Measurements from ENCODE around the gene ARFRP1.
"Not testable (repeated sequence)": the region's sequence is repeated elsewhere in the genome, so short reads cannot be mapped to it uniquely, and the experiment has no call there.

The ARFRP1 gene

GRCh38 chr20:63671695-63672094 lies 36.1 kb downstream of the ARFRP1 start:
- DNase-seq: not testable (repeated sequence)

DNA sequence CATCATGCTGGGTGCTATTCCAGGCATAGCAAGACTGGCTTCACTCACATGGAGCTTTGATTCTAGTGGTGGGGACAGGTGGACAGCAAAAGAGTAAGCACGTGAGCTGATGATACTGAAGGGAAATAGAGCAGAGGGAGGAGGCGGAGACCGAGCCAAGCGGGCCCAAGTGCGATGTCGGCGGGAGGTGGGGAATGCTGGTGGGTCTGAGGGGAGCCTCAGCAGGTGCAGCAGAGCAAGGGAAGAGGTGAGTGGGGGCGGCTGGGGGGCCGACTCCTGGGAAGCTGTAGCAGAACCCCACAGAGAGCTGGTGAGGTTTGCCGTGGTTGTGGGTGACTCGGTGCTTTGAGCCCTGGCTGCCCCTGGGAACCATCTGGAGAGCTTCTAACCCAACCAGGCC lies 39.4 kb downstream of the ARFRP1 start:
- no peak for DNase-seq

DNA sequence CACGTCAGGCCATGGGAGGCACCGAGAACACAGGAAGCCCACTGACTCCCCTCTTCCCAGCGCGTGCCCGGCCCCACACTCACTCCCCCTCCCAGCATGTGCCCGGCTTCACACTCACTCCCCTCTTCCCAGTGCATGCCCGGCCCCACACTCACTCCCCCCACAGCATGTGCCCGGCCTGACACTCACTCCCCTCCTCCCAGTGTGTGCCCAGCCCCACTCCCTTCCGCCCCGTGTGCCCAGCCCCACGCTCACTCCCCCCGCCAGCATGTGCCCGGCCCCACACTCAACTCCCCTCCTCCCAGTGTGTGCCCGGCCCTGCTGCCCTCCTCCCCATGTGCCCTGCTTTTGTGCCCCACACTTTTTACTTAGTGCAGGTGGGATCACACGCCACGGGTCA lies 39.9 kb downstream of the ARFRP1 start:
- no peak for DNase-seq

- no peak for DNase-seq
Measured at GRCh38 chr20:63665708-63666107, 42.1 kb downstream of the ARFRP1 start.

- DNase-seq: no peak
Measured at GRCh38 chr20:63664861-63665594, 42.7 kb downstream of the ARFRP1 start.

- no peak for DNase-seq
Measured at GRCh38 chr20:63664143-63664851, 43.5 kb downstream of the ARFRP1 start.

DNA sequence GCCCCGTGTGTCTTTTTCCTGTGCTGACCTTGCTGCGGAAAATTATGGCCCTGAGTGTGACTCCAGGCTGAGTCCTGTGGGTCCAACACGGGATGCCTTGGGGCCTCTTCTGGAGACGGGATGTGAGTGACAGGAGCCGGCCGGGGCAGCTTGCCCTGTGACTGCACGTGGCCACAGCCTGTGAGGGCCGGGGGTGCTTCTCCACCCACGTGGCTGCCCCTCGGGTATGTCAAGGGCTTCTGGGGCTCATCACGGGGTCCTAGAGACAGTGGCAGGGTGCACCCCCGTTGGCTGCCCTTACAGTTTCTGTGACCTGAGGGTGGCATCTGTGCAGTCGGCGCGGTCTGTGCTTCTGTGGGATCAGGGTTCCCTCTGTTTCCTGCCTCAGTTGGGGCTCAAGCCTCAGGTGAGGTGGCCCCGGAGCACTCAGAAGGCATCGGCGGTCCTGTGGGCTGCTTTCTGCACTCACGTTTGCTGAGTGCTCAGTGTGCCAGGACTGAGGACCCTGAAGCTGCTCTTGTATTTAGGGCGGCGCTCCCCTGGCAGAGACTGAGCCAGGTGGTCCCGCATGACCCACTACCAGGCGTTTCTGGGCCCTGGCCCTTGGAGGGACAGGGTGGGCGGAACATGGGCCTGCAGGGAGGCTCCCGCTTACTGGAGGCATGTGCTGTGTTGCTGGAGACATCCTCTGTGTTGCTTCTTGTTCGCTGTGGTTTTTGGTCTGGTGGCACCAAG lies 44.3 kb downstream of the ARFRP1 start:
- no peak for DNase-seq

- no peak for DNase-seq
Measured at GRCh38 chr20:63662813-63663189, 45.0 kb downstream of the ARFRP1 start.

DNA sequence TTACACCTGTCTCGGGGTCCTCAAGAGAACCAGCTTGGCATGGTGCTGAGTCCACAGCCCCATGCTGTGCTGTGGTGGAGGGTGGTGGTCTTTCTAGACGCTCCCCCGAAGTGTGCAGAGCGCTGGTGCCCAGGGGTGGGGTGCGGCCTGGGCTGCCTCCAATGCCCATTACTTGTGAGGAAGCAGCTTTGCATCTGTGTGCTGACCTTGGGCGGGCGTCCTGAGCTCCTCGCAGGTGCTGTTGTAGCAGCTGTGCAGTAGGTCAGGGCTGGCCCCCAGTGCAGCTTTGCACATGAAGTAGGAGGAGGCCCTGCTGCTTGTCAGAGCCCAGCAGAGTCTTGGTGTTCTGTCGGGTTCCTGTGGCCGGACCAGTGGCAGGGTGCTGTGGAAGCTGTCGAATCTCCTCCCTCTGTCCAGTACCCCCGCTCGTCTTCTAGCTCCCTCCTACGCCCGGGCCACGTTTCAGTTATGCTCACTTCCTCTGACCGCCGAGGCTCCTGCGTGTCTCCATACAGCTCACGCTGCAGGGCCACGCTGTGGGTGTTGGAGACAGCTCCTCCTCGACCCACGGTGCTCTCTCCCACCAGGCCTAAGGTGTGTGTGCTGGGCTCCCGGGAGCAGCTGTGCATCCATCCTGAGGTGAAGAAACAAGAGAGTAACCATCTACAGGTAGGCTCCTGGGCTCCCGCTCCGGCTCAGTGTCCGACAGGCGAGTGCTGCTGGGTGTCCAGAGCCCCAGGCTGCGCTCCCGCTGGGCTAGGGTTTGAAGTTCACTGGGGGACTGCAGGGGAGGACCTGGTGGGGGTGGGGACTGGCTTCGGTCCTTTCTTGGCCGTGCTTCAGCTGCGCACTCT lies 45.6 kb downstream of the ARFRP1 start:
- no peak for DNase-seq

GRCh38 chr20:63661108-63661507 lies 46.7 kb downstream of the ARFRP1 start:
- DNase-seq: no peak

GRCh38 chr20:63660622-63661021 lies 47.2 kb downstream of the ARFRP1 start:
- no peak for DNase-seq

DNA sequence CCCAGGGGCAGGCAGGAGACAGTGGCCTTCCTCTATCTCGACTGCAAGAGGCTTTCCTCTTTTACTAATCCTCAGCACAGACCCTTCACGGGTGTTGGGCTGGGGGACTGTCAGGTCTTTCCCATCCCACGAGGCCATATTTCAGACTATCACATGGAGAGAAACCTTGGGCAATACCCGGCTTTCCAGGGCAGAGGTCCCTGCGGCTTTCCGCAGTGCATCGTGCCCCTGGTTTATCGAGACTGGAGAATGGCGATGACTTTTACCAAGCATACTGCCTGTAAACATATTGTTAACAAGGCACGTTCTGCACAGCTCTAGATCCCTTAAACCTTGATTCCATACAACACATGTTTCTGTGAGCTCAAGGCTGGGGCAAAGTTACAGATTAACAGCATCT lies 47.6 kb downstream of the ARFRP1 start:
- not testable (repeated sequence) for DNase-seq

- no peak for DNase-seq
Measured at GRCh38 chr20:63659370-63659769, 48.4 kb downstream of the ARFRP1 start.

DNA sequence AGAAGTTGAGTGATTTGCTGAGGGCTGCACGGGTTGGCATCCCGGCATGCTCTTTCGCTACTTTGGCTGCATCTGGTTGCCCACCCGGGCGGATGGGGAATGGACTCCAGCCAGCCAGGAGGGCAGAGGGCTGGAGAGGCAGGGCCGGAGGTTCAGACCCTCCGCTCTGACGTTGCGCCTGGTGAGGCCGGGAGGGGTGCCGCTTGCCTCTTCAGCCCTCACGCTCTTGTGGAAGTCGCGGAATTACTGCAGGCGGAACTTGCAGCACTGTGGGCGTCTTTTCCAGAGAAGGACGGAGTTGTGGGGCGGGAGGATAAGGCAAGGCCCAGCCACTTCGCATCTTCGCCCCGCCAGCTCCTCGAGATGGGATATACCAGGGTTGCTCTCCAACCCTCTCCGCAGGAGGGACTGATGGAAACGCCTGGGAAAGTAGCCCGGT lies 49.0 kb downstream of the ARFRP1 start:
- no peak for DNase-seq

DNA sequence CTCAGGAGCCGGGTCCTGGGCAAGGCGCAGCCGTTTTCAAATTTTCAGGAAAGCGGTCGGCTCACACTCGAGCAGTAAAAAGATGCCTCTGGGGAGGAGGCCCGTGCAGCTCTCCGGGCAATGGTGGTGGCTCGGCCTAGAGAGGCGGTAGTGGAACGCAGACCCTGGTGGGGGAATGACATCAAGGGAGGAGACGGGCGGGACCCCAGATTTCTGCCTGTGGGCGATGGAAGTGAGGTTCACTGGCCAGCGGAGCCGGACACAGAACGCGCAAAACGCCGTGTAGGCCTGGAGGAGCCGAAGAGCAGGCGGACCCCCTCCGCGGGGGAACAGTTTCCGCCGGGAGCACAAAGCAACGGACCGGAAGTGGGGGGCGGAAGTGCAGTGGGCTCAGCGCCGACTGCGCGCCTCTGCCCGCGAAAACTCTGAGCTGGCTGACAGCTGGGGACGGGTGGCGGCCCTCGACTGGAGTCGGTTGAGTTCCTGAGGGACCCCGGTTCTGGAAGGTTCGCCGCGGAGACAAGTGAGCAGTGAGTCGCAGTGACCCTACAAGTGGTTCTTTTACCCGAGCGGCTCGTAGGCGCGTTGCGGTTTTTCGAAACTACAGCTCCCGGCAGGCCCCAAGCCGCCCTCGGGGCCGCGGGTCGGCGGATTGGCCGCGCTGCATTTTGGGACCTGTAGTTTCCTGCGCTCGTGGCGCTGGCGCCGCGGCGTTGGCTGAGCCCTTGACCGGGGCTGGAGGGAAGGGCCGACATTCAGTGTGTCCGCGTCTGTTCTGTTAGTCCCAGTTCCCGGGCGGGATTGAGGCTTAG lies 49.6 kb downstream of the ARFRP1 start, which contains the start of gene RTEL1:
Gene RTEL1 (plus strand): TSS at position 376 of the 812 bp plus-strand sequence. CDS start 1,091 bp downstream, outside the sequence.
- DNase-seq: peak; percentile 94 to 98 (median 97)

DNA sequence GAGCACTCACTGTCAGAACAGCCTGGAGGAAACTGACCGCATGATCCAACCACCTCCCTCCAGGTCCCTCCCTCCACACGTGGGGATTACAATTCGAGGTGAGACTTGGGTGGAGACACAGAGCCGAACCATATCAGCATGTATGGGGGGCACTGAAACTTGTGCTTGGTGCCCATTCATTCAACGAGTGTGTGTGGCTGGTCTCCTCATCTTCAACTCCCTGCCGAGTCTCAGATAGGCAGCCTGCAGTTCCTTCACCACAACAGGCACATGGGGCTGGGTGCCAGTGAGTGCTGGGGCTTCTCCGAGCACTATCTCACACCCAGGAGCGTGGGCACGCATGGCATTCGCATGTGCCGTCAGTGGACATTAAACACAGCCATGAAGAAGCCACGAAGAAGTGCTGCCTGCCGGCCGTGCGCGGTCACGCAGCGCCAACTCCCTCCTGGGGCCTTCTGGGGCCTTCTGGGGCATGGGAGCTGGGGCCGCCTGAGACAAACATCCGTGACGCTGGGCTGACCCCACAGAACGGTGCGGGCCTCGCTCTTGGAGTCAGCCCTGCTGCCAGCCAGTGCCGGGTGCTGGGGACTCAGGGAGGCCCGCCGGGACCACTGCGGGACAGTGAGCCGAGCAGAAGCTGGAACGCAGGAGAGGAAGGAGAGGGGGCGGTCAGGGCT lies 50.4 kb downstream of the ARFRP1 start:
- no peak for DNase-seq

GRCh38 chr20:63656451-63656850 lies 51.3 kb downstream of the ARFRP1 start:
- DNase-seq: no peak

DNA sequence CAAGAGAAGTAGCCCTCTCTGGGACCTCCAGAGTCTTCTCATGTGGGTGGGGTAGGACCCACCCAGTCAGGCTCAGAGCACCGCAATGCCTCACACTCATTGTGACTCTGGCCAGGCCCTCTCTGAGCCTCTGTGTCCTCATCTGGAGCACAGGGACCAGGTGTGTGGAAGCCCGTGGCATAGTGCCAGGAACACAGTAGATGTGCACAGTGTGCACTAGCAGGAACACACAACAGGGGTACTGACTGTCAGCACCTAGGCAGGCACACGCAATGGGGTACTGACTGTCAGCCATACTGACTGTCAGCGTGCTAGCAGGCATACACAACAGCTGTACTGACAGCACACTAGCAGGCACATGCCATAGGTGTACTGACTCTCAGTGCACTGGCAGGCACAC lies 52.5 kb downstream of the ARFRP1 start:
- DNase-seq: peak in 1 of 3 experiments; percentile 15

DNA sequence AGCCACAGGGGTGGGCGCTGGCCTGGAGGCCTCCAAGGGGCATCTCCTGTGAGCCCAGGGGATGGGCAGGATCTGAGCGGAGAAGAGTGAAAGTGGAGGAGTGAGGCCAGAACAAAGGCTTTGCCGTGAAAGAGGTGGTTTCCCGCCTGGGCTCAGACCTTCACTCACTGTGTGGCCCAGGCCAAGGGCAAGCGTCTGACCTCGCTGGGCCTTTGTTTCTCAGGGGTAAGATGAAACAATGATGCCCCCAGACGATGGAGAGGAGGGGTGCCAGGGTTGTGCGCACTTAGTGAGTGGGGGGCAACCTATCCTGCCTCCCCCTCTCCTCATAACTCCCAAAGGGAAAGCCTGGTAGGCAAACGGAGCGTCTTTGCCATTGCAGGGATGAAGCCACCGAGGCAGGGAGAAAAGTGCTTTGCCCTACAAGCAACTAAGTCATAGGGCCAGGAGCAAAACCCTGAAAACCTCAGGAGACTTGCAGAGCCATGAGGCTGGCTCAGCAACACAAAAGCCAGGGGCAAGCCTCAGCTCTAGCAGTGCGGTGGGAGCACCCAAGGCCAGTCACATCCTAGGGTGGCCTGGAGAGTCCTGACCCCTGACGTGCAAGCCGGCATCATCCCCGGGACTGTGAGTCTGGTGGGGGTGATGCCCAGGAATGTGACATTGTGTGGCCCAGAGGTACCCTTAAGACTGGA lies 53.7 kb downstream of the ARFRP1 start:
- no peak for DNase-seq

All from NCI-H1417 (cell line).